SH-SY5Y (cell line): Measurements from ENCODE around the gene CAMTA1.

Source experiments
- GATA2 ChIP-seq: IDR thresholded peaks from 2 replicates; pipeline ENCODE4 v1.6.1; 2011; ENCODE audit warnings: mild to moderate bottlenecking, low read depth, low read length
- GATA3 ChIP-seq: IDR thresholded peaks from 2 replicates; pipeline ENCODE4 v1.6.1; 2011; ENCODE audit warnings: low read depth, mild to moderate bottlenecking, low read length, moderate library complexity

GRCh38 chr1:7778133-7778628 is 992.9 kb downstream of the CAMTA1 start:
- TF ChIP-seq GATA2 (no peak), GATA3 (no peak)
